HCT116 (cell line): ENCODE results near the gene KPNB1.

Experiments
- ATF3 ChIP-seq: IDR thresholded peaks from 2 replicates; pipeline ENCODE4 v1.6.1; 2012
- CEBPB ChIP-seq: IDR thresholded peaks from 2 replicates; pipeline ENCODE4 v1.6.1; 2012; ENCODE audit warnings: low read depth
- CTCF ChIP-seq, 3 experiments: fragments of 200-600 bp in 1 of 3; sonication (generic) in 1 of 3; IDR thresholded peaks in 2 of 3; conservative IDR thresholded peaks in 1 of 3; 2 replicates each; pipeline ENCODE4 v1.5.1; 2012 to 2017; ENCODE audit warnings: low read depth in 2 of 3, low read length in 2 of 3, antibody characterized with exemption in 1 of 3, borderline replicate concordance in 1 of 3, control low read depth in 1 of 3, mild to moderate bottlenecking in 1 of 3, mixed read lengths in 1 of 3, mixed run types in 1 of 3, moderate library complexity in 1 of 3; ENCODE audit not compliant: insufficient read depth in 1 of 3
- EGR1 ChIP-seq: IDR thresholded peaks from 2 replicates; pipeline ENCODE4 v1.6.1; 2012; ENCODE audit warnings: low read depth
- EZH2 ChIP-seq: fragments of 200-600 bp; sonication (generic); IDR thresholded peaks from 2 replicates; pipeline ENCODE4 v1.6.1; 2017; ENCODE audit warnings: antibody characterized with exemption, mixed run types
- JUND ChIP-seq: IDR thresholded peaks from 2 replicates; pipeline ENCODE4 v1.6.1; 2012
- MAX ChIP-seq: IDR thresholded peaks from 2 replicates; pipeline ENCODE4 v1.6.1; 2012
- POLR2A ChIP-seq: IDR thresholded peaks from 2 replicates; pipeline ENCODE4 v1.7.0; 2011; ENCODE audit warnings: borderline replicate concordance; ENCODE audit not compliant: insufficient read depth, insufficient read length; ENCODE audit errors: extremely low read depth
- POLR2AphosphoS5 ChIP-seq: IDR thresholded peaks from 2 replicates; pipeline ENCODE4 v1.6.1; 2011; ENCODE audit warnings: mild to moderate bottlenecking, low read depth, low read length, moderate library complexity
- REST ChIP-seq: IDR thresholded peaks from 2 replicates; pipeline ENCODE4 v1.6.1; 2012; ENCODE audit warnings: low read depth
- SIN3A ChIP-seq: IDR thresholded peaks from 2 replicates; pipeline ENCODE4 v1.6.1; 2012; ENCODE audit warnings: low read depth
- SP1 ChIP-seq: IDR thresholded peaks from 2 replicates; pipeline ENCODE4 v1.6.1; 2012; ENCODE audit warnings: low read depth
- YY1 ChIP-seq: IDR thresholded peaks from 2 replicates; pipeline ENCODE4 v1.6.1; 2011; ENCODE audit warnings: low read length, low read depth, moderate library complexity, mild to moderate bottlenecking; ENCODE audit not compliant: insufficient replicate concordance; ENCODE audit errors: extremely low read depth

- TF ChIP-seq ATF3 (no peak), POLR2A (no peak), CTCF (IDR thresholded peaks at IDR 0.05 in 2 of 3, conservative IDR thresholded peaks at IDR 0.05 in 1 of 3; ENCODE audit: borderline replicate concordance in 1 of 3, insufficient read depth in 1 of 3, low read depth in 2 of 3, low read length in 2 of 3) (no peak), YY1 (no peak), SIN3A (no peak), MAX (no peak), EZH2 (no peak), EGR1 (no peak), JUND (no peak), POLR2AphosphoS5 (no peak), CEBPB (no peak), SP1 (no peak), REST (no peak)
Measured at GRCh38 chr17:47712330-47713023, 62.8 kb downstream of the KPNB1 start.
